Activated naive CD4-positive, alpha-beta T cell treated with anti-CD3 and anti-CD28 coated beads, Interleukin-2, amount 50 U/mL, for 72 hours (primary cell): ENCODE measurements around the gene HAUS7. TPM values are rescaled to one million over a fixed set of nuclear protein-coding genes. Genes with fewer than 3 reads are reported as not detected.
"Not testable (repeated sequence)": the region's sequence is repeated elsewhere in the genome, so short reads cannot be mapped to it uniquely, and the experiment has no call there.

Experiments used
- ATAC-seq, 2 donors: fragments of 150-1000 bp; cut with Tn5 transposase; 2 replicates each; pipeline ENCODE4 v1.10.0; 2021; ENCODE audit warnings: mild to moderate bottlenecking in 2 of 2, moderate library complexity in 2 of 2
- DNase-seq, 2 donors: peaks; one replicate each; pipeline ENCODE4 v3.0.0; 2021 to 2022; ENCODE audit warnings: low spot score in 2 of 2
- H3K27ac Mint-ChIP-seq, 2 donors: one replicate each; pipeline ENCODE4 v1.8.0; 2022; ENCODE audit warnings: mild to moderate bottlenecking in 2 of 2, mixed read lengths in 2 of 2
- H3K36me3 Mint-ChIP-seq, 2 donors: one replicate each; pipeline ENCODE4 v1.8.0; 2022; ENCODE audit warnings: mixed read lengths in 2 of 2
- H3K9me3 Mint-ChIP-seq, 2 donors: one replicate each; pipeline ENCODE4 v1.8.0; 2022; ENCODE audit warnings: mixed read lengths in 2 of 2
- total RNA-seq, 2 donors: library from RNA; stranded (reverse); gene quantifications; one replicate each; pipeline ENCODE4 v1.2.3, GENCODE V29; 2022

HAUS7 gene
- total RNA-seq, 2 donors from 2014 or later: 35.4 to 65.5 TPM

DNA sequence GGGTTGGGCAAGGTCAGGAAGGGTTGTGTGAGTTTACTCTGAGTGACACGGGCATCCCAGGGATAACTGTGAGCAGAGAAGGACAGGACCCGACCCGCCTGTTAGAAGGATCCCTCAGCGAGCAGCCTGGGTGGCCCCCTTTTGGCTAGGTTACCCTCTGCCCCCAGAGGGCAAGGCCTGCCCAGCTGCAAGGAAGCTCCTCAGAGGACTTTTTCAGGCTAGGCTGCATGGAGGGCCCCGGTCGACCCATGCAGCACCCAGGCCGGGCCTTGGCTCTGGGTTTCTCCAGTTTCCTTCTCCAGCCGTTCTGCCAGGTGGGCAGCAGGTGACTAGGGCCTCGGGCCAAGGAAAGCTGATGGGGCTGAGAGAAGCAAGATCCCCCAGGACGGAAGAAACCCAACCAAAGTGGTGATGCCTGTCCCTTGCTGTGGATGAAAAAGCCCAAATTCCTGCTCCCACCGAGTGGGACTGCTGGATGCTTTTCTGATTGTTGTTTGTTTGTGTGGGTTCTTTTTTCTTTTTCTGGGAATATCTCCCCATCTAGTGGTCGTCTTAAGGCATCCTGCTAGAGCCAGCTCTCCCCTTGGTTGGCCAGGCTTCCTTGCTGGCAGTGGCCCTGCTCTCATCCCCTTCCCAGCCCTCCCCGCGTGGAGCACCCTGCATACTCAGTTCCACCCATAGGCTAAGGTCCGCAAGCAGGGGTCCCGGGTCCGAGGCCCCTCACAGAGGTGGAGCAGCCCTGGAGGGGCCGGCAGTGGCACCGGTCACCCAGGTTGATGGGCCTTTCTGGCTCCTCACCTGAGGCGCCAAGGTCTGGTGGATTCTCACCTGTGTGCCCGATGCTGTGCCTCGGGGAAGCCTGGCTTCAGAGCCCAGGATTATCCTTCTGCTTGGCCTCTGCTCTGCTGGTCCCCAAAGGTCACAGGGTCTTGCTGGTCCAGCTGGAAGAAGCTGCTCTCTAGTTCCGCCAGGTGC lies 57.3 kb downstream of the HAUS7 start:
- peak in 1 of 2 donors; percentile 30 for DNase-seq
- ATAC-seq: no peak
- no peak overlapping the region for H3K27ac Mint-ChIP-seq
- no peaks in the 10 kb centered on the region for H3K36me3 Mint-ChIP-seq
- H3K9me3 Mint-ChIP-seq: no peaks in the 10 kb centered on the region

DNA sequence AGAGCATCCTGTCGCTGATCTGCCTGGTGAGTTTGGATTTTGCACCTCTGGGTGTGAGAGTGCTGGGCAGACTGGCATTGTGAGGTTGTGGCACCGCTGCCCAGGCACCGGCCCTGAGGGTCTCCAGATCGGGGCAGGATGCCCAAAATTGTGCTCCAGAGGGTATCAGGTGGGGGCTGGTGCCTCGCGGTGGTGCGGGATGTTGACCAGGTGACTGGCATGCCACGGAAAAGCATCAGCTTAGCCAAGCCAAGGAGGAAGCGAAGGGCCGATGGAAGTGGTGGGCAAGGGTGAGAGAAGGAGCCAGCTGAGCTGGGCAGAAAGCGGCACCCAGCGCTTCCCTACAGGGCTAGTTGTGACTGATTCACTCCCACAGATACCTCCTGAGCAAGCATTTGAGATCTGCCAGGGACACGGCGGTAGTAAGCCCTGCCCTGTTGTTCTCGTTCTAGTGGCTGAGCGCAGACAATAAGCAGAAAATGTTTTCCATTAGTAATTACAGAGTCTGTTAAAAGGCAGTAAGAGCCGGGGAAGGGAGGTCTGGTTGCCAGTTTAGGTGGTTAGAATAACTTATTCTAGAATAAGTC lies 58.3 kb downstream of the HAUS7 start:
- no peaks in the 10 kb centered on the region for H3K9me3 Mint-ChIP-seq
- no peaks in the 10 kb centered on the region for H3K36me3 Mint-ChIP-seq
- peak in 1 of 2 donors; percentile 9 for ATAC-seq
- DNase-seq: no peak
- H3K27ac Mint-ChIP-seq: peak overlapping the region; percentile 84 to 92

DNA sequence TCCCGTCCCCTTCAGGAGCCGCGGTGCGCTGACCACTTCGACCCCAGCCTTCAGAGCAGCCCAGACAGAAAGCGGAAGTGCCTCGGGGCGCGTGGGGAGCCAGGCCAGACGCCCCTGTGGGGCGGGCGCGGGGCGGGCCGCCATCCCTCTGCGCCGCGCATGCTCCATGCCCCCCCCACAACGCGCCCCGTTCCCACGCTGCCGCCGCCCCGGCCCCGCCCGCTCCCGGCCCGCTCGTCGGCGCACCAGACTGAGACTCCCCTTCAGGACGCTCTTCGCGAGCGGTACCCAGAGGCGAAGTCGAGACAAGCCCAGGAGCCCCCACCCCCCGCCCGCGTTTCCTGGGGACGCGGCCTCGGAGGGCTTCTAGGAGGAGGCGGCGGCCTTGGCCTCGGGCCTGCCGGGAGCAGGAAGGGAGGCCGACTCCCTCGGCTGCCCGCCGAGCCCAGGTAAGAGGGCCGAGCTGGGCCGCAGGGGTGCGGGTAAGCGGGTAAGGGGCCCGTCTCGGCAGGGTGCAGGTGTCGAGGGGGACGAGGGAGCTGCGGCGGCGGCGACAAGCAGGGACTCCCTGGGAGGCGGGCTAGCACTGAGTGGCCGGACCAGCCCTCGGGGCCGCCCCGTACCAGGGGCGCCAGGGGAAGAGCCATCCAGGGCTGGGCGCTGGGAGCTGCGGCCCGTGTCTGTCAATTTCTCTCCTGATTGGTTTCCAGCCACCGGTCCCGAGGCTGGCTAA lies 59.0 kb downstream of the HAUS7 start, which contains the start of gene ZFP92:
Gene ZFP92, plus strand, starts transcription at position 218 of the 733 bp plus-strand sequence. CDS start 6,851 bp downstream, outside the sequence.
- Mint-ChIP-seq H3K9me3 (no peaks in the 10 kb centered on the region), H3K27ac (peak within 1 kb of the TSS; percentile 84 to 92), H3K36me3 (no peaks in the 10 kb centered on the region)
- DNase-seq: peak in 1 of 2 donors; percentile 22
- ATAC-seq: peak; percentile 76 to 82

DNA sequence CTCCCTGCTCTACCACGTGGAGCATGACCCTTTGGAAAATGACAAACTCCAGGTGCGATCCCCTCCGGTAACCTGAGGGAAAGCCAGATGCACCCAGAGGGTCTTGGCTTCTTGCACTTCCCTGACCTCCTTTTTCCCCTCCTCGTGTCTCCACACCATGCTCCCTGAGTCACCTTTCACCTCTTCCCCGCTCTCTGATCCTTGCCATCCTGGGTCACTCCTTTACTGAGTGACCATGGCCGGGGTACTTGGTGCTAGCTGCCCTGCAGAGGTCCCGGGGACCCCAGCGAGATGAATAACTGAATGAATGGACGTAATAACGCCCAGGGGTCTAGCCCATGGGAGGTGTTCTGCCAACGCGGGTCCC lies 59.5 kb downstream of the HAUS7 start:
- Mint-ChIP-seq H3K9me3 (no peaks in the 10 kb centered on the region), H3K36me3 (no peaks in the 10 kb centered on the region), H3K27ac (peak overlapping the region in 1 of 2 donors; percentile 84)
- ATAC-seq (no peak), DNase-seq (no peak)

DNA sequence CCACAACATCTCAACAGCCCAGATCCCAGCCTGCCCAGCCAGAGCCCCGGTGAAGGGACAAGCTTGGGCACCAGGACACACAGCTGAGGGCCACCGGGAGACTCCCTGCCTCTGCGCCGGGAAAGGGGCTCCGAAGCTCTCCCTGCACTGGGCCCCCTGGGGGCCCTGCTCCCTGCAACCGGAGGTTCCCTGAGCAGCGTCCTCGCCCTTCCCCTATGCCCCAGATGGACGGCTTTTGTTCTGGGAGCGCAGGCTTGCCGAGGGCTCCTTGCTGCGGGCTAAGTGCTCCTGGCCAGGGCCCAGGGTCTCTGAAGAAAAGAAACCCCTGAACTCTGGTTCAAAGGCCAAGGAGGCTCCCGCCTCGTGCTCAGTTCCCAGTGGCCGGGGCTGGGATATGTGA lies 60.0 kb downstream of the HAUS7 start:
- Mint-ChIP-seq H3K9me3 (no peaks in the 10 kb centered on the region), H3K27ac (no peak overlapping the region)

DNA sequence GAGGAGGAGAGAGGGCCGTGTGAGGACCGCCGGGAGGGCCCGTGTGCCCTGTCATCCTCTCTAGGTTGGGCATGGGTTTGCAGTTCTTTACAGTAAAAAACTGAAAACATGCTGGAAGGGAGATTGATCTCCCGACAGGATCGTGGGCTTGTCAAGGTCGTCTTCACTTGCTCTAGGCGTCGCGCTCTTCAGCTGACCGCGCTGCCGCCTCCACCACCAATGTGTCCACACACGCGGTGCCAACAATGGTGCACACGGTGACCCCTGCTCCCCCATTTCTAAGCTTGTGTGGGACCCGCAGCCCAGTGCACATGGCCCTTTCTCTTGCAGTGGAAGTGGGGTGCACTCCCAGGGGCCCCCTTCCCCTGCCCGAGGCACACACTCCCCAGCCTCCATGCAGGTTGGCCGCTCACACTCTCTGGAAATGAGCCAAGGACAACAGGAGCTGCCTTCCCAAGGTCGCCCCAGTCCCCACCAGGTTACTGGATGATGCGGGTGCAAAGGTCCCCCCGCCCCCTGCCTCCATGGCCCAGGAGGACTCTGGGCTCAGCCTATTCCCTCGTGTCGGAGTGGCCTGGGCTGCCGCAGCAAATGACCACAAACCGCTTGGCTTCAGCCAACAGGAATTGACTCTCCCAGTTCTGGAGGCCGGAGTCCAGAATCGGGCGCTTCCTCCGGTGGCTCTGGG lies 60.8 kb downstream of the HAUS7 start:
- no peak for DNase-seq
- ATAC-seq: no peak
- H3K27ac Mint-ChIP-seq: no peak overlapping the region

More for the DNA sequence above, 60.0 kb downstream of the HAUS7 start:
- DNase-seq: no peak
- ATAC-seq: no peak
- H3K36me3 Mint-ChIP-seq: no peaks in the 10 kb centered on the region

DNA sequence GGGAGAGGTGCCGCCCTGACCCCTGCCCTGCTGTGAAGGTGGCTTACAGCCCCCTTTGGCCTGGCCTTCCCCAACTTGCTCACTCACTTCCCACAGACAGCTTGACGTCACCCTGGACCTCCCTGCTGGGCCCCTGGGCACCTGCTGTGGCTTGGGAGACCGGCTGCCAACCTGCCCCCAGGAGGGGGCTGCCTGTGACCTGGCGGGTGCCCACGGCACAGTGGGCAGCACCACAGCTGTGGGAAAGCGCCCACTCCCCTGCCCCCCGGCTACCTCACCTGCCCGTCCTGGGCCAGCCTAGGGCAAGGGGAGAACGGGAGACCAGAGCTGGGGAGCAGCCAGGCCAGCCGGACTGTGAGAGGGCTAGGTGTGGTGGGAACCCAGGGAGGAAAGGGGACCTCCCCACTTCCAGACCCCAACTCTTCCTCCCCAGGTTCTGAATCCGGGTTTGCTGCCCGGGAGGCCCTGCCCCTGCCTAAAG lies 61.5 kb downstream of the HAUS7 start:
- Mint-ChIP-seq H3K27ac (no peak overlapping the region), H3K9me3 (no peaks in the 10 kb centered on the region), H3K36me3 (no peaks in the 10 kb centered on the region)
- no peak for ATAC-seq
- no peak for DNase-seq

More for the DNA sequence above, 60.8 kb downstream of the HAUS7 start:
- Mint-ChIP-seq H3K36me3 (no peaks in the 10 kb centered on the region), H3K9me3 (no peaks in the 10 kb centered on the region)

DNA sequence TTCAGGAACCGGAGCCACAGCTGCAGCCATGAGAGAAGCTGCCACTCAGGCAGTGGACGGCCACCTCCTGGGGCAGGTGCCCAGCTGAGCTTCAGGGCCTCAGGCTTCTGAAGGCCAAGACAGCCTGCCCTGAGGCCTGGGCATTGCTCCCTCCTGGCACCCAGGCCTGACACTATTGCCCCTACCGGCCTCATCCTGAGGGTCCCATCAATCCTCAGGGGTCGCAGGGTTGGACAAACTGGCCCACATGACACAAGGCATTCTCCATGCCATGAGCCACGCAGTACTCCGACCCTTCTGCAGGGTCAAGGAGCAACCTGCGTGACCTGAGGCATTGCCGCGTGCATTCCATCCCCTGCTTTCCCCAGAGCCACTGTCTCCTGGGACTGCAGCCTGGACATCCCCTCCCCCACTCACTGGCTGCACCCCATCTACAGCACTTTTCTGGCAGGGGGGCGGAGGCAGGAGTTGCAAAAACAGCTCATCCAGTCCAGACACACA lies 62.1 kb downstream of the HAUS7 start:
- ATAC-seq (no peak), DNase-seq (no peak)
- Mint-ChIP-seq H3K9me3 (no peaks in the 10 kb centered on the region), H3K27ac (no peak overlapping the region), H3K36me3 (no peaks in the 10 kb centered on the region)

DNA sequence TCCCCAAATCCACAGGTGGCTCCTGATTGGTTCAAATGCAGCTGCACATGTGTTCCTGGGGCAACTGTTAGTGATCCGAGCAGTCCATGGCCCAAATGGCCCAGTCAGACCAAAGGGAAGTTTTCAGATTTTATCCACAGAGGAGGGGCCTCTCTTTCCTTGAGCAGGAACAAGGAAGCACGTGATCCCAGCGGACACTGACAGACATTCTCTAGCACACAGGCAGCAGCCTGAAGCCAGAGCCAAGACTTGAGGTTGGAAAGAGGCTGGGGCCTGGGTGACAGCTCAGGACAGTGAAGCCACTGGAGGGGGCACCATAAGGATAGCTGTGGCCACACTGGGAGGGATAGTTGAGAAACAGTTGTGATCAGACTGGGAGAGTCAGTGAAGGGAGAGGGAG lies 62.6 kb downstream of the HAUS7 start:
- DNase-seq (no peak), ATAC-seq (no peak)
- no peaks in the 10 kb centered on the region for H3K9me3 Mint-ChIP-seq
- H3K27ac Mint-ChIP-seq: no peak overlapping the region
- no peaks in the 10 kb centered on the region for H3K36me3 Mint-ChIP-seq

DNA sequence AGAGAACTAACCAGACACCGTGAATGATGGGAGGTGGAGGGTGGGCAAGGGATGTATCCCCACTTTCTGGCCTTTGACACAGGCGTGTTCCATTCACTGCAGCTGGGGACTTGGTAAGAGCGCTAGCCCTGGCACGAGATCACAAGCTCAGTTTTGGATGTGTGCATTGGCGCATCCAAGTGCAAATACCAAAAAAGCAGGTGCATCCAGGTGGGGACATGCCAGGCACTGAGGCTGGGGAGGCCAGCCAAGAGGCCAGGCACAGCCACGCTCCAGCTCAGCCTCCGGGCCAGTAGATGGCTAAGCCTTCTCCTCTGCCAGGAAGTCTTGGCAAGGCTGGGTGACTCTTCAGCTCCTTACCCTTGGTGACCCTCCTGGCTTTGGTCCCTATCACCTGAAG lies 63.5 kb downstream of the HAUS7 start:
- no peak for DNase-seq
- H3K27ac Mint-ChIP-seq: no peak overlapping the region
- H3K9me3 Mint-ChIP-seq: no peaks in the 10 kb centered on the region
- ATAC-seq: no peak
- H3K36me3 Mint-ChIP-seq: no peaks in the 10 kb centered on the region

DNA sequence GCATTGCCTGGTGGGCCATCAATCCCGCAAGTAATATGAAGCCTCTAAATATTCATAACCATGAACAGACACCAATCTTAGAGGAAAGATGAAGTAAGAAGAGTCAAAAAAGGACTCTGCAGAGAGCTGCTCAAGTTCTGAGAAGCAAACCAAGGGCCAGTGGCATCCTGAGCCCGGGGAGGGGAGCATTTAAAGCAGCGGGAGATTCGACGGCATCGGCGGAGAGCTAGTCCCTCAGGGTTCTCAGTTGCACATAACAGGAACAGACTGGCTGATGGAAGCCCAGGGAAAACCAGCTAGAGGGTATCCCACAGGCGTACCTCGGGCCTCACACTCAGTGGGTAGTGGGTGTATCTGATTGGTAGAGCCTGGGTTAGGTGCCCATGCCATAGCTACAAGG lies 64.4 kb downstream of the HAUS7 start:
- H3K9me3 Mint-ChIP-seq: no peaks in the 10 kb centered on the region

DNA sequence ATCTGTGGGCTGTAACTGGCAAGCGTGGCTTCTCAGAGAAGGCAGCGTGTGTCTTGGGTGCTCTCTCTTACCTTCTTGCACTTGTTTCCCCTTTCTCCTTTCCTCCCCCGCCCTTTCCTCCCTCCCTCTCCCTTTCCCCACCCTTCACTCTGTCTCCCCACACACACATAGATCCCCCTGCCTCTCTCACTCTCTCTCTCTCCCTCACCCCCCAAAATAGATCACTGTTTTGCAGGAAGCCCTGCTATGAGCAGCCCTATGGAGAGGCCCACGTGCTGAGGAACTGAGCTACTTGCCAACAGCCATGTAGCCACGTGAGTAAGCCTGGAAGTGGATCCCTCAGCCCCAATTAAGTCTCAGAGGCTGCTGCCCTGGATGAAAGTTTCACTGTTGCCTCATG lies 65.0 kb downstream of the HAUS7 start:
- no peak for ATAC-seq
- H3K9me3 Mint-ChIP-seq: no peaks in the 10 kb centered on the region
- H3K27ac Mint-ChIP-seq: no peak overlapping the region
- no peak for DNase-seq
- no peaks in the 10 kb centered on the region for H3K36me3 Mint-ChIP-seq

More for the DNA sequence above, 64.4 kb downstream of the HAUS7 start:
- Mint-ChIP-seq H3K36me3 (no peaks in the 10 kb centered on the region), H3K27ac (no peak overlapping the region)
- ATAC-seq (no peak), DNase-seq (no peak)

DNA sequence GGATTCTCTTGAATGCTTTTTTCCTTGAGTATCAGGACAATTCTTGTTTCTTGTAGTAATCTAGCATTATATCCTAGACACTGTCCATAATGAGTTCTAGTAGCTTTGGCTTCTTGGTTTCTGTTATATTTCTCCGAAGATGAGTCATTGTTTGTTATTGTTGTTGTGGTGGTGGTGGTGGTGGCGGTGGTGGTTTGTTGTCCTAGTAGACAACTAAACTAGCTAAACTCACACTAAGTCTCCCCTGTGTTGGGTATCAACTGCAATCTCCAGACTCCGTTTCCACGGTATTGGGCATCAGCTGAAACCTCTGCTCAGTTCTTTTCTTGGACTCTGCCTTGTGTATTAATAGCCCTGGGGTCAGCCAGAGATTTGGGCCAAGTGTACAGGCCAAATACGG lies 66.0 kb downstream of the HAUS7 start:
- not testable (repeated sequence) for H3K36me3 Mint-ChIP-seq, H3K9me3 Mint-ChIP-seq, DNase-seq, ATAC-seq, H3K27ac Mint-ChIP-seq

DNA sequence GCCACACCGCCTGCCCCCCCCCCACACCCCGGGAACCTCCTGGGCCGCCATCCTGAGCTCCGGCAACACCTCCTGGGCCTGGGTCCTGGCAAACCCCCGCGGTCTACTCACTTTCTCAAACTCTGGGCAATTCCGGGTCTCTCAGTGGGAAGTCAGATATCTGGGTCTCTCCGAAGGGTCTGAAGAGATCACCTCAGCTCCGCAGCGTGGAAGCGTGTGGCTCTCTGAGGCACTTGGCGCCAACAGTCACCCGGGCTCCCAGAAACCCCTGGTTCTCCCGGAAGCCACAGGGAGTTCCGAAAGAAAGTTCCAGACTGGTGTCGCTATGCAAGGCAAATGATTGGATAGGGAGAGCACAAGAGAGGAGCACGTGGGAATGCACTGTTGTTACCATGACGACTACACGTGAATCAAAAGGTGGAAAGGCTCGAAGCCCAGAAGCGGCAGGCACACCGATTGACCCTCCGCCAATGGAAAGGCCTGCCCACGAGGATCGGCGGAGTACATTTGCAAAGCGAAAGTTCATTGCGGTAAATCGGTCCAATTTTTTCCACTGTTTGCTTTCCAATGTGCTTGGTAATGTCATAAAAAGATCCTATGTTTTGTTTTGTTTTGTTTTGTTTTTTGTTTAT lies 69.1 kb downstream of the HAUS7 start, which contains the start of gene PNMA6E:
Gene PNMA6E, minus strand, starts transcription at position 218 of the 632 bp plus-strand sequence. CDS start 2,501 bp downstream, outside the sequence.
- Mint-ChIP-seq H3K36me3 (no peaks in the 10 kb centered on the region), H3K9me3 (no peaks in the 10 kb centered on the region), H3K27ac (no peak within 1 kb of the TSS)
- ATAC-seq (no peak), DNase-seq (no peak)

DNA sequence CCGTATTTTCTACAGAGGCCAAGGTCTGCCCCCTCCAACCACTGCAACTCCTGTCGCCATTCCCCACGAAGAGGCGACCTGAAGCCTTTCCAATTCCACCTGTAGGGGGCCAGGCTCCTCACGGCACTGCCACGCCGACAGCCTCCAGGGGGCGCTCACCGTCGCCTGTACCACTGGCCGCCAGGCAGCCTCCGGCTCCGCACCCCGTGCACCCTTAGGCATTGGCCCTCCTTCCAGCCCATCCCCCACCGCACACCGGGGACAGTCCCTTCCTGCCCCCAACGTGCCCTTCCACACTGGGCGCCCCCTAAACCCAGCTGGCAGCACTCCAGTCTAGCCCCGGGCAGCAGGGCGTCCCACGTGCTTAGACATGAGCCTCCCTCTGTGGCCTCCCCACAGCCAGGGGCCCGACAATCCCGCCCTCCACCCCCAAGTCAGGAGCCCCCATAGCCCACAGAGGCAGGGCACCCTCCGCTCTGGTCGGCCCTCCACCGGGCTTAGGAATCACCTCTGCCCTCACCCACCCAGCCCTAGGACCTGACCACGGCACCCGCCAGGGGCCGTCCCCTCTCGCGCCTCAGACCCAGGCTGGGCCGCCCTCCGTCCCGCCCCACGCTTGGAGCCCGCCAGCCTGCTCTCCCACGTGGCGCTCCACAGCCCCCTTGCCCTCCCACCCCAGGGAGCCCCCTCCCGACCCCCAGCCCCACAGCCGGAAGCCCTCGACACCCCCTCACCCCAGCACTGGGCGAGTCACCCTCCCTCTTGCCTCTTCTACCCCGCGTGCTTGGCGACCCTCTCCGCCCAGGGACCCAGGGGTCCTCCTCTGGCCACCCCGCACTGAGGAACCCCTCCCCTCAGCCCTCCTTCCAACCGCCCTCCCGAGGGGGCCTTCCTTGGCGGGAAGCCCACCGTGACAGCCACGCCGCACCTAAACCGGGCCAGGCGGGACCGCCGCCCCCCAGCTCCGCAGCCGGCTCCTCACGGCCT lies 69.9 kb downstream of the HAUS7 start:
- ATAC-seq (peak; percentile 66 to 85), DNase-seq (peak in 1 of 2 donors; percentile 68)
- Mint-ChIP-seq H3K27ac (no peak overlapping the region), H3K9me3 (no peaks in the 10 kb centered on the region), H3K36me3 (no peaks in the 10 kb centered on the region)
